DMS 273 treated with DMSO at 0.1 percent for 48 hours (cell line): ENCODE data around the gene KLRC1.
"Not testable (repeated sequence)": the region's sequence is repeated elsewhere in the genome, so short reads cannot be mapped to it uniquely, and the experiment has no call there.

Source experiments
- DNase-seq: peaks from one replicate; lab custom pipeline; 2025; lab: John Stamatoyannopoulos, UW

The KLRC1 gene

GRCh38 chr12:10453156-10453555 is at the start of gene KLRC1:
Gene KLRC1, minus strand, starts transcription at chr12:10453377. Its CDS starts 2,221 bp downstream, at chr12:10451156.
- no peak for DNase-seq

- no peak for DNase-seq
Measured at GRCh38 chr12:10501030-10501429, 47.9 kb upstream of the KLRC1 start.

GRCh38 chr12:10498042-10498441 is 44.9 kb upstream of the KLRC1 start:
- no peak for DNase-seq

GRCh38 chr12:10497602-10498001 is 44.4 kb upstream of the KLRC1 start:
- no peak for DNase-seq

- DNase-seq = no peak
Measured at GRCh38 chr12:10491766-10492165, 38.6 kb upstream of the KLRC1 start.

GRCh38 chr12:10487328-10487727 is 34.2 kb upstream of the KLRC1 start:
- not testable (repeated sequence) for DNase-seq

GRCh38 chr12:10481901-10482300 is 28.7 kb upstream of the KLRC1 start:
- DNase-seq = not testable (repeated sequence)

- DNase-seq = not testable (repeated sequence)
Measured at GRCh38 chr12:10472808-10473207, 19.6 kb upstream of the KLRC1 start.

- DNase-seq = no peak
Measured at GRCh38 chr12:10469701-10470100, 16.5 kb upstream of the KLRC1 start.

- DNase-seq = no peak
Measured at GRCh38 chr12:10466311-10466710, 13.1 kb upstream of the KLRC1 start.

- no peak for DNase-seq
Measured at GRCh38 chr12:10457760-10458159, 4.6 kb upstream of the KLRC1 start.

GRCh38 chr12:10456856-10457255 is 3.7 kb upstream of the KLRC1 start:
- DNase-seq = no peak

- no peak for DNase-seq
Measured at GRCh38 chr12:10455766-10456165, 2.6 kb upstream of the KLRC1 start.

- no peak for DNase-seq
Measured at GRCh38 chr12:10454531-10454930, 1.4 kb upstream of the KLRC1 start.

- no peak for DNase-seq
Measured at GRCh38 chr12:10448236-10448635, 4.9 kb downstream of the KLRC1 start.

GRCh38 chr12:10446052-10446451 is 7.1 kb downstream of the KLRC1 start:
- not testable (repeated sequence) for DNase-seq

GRCh38 chr12:10441144-10441543 is 12.0 kb downstream of the KLRC1 start:
- not testable (repeated sequence) for DNase-seq

- DNase-seq = not testable (repeated sequence)
Measured at GRCh38 chr12:10439608-10440274, 13.4 kb downstream of the KLRC1 start.

- DNase-seq = not testable (repeated sequence)
Measured at GRCh38 chr12:10437601-10438000, 15.6 kb downstream of the KLRC1 start.

- not testable (repeated sequence) for DNase-seq
Measured at GRCh38 chr12:10435816-10436215, 17.4 kb downstream of the KLRC1 start, which contains the start of gene KLRC2. Gene KLRC2, minus strand, starts transcription at chr12:10436010. Its CDS starts 24 bp downstream, at chr12:10435986.

GRCh38 chr12:10430623-10431022 is 22.6 kb downstream of the KLRC1 start:
- not testable (repeated sequence) for DNase-seq

- not testable (repeated sequence) for DNase-seq
Measured at GRCh38 chr12:10425938-10426337, 27.2 kb downstream of the KLRC1 start.

GRCh38 chr12:10424260-10424899 is 28.8 kb downstream of the KLRC1 start:
- DNase-seq = not testable (repeated sequence)
